ENCODE data around the gene PDE8B.

The PDE8B gene

DNA sequence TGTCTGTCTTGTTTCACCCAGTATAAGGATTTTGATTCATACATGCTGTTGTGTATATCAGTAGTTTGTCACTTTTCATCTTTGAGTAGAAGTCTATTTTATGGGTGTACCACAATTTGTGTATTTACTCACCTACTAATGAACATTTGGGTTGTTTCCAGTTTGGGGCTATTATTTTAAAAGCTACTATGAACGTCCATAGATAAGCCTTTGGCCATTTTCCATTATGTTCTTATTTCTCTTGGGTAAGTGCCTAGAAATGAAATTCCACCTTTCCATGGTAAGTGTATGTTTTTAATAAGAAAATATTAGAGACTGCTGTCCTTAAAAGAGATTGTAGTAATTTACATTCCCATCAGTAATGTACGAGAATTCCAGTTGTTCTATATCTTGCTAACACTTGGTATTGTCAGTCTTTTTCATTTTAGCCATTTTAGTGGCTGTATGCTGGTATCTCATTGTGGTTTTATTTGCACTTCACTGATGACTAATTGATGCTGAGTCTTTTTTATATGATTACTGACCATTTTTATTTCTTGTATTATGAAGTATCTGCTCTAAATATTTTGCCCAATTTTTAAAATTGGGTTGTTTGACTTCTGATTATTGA is 17.9 kb upstream of the PDE8B start:
- DNase-seq, result no peak

DNA sequence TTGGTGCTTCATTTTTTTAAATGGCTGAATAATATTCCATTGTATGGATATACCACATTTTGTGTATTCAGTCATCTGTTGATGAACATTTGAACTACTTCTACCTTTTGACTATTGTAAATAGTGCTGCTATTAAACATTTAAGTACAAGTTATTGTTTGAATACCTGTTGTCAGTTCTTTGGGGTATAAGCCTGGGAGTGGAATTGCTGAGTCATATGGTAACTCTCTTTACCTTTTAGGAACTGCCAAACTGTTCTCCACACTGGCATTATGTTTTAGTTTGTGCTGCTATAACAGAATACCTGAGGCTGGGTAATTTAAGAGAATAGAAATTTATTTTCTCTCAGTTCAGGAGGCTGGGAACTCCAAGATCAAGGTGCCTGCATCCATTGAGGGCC is 15.7 kb upstream of the PDE8B start:
- no peak for DNase-seq

DNA sequence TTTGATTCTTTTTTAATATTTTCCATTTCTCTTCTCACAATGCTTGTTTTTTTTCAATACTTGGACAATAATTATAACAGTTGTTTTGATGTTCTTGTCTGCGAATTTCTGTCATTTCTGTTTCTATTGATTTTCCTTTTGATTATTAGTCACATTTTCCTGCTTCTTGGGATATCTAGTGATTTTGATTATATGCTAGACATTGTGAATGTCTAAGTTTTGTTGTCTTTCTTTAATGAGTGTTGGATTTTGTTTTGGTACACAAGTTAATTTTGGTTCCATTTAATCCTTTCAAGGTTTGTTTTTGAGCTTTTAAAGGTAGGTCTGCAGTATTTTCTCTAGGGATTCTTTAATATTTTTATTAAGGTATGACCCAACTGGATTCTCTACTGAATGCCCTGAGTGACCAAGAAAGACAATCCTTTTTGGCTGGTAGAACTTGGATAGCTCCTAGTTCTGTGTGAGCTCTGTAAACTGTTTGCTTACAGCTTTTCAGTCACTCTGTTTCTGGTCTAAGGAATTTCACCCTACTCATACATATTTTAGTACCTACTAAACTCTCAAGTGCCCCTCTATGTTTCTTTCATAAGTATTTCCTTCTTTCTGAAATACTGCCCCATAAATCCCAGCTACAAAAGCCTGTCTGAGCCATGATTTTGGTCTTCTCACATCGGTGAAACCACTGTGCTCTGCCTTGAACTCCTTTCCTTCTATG is 12.5 kb upstream of the PDE8B start:
- no peak for DNase-seq

DNA sequence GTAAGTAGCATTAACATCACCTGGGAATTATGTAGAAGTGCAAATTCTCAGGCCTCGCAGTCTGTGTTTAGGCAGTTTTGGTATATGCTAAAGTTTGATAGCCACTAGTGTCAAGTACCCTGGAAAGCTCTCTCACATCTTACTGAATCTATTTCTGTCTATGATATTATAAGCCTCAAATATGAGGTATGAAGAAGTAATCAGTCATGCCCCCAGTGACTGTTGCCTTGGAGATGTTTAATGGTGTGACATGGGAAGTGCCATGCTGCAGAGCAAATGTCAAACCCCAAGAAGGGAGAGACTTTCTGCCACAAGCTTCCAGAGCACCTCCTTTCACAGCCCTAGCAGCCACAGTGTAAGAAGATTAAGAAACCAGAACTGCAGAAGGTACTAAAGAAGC is 9.8 kb upstream of the PDE8B start:
- no peak for DNase-seq

DNA sequence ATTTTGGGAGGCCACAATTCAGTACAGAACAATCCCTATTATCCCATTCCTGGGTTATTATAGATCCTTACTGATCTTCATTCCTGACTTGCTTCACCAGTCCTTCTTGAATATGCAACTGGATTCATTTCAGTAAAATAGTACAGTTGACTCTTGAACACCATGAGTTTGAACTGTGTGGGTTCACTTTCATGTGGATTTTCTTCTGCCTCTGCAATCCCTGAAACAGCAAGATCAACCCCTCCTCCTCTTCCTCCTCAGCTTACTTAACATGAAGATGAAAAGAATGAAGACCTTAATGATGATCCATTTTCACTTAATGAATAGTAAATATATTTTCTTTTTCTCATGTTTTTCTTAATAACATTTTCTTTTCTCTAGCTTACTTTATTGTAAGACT is 8.3 kb upstream of the PDE8B start:
- no peak for DNase-seq

DNA sequence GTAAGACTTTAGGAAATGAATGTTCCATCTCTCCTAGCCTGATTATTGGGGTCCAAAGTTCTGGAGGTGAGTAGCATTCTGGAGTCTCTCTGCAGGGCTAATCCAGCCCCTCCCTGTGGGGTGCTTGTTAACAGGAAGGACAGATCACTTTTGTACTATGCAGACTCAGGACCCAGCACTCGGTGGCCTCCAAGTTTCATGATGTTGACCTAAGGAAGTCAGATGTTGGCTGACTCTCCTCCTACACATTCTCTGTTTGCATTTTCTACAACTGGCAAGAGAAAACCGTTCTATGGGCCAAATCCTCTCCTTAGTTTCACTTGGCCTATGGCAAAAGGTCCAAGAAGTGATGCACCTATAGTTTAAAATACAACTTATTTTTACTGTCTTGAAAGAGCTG is 5.5 kb upstream of the PDE8B start:
- no peak for DNase-seq

DNA sequence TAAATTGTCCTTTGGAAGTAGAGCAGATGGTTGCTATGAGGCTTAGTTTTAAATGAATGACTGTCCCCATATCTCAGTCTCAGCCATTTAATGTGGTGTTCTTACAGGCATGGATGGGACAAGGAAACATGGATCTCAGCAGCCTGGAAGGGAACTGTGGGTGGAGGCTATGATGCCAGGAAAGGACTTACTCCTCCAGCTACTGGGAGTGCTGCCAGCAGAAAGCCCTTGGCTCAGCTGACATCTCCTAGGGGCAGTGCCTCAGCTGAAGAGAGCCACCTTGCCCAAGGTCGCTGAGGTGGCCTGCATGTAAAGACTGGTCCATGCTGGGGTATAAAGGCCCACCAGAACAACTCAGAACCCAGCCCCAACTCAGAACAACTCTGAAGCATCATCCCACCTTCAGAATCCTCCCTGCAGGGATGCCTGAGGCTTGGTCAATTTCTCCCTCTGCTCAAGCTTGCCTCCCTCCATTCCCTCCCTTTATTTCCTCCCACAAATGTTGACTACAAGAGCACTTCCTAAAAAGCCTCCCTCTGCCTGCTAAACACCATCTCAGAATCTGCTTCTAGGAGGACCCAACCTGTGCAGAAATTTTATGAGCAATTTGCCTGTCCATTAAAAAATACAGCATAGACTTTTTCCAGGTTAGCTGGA is 1.8 kb upstream of the PDE8B start:
- DNase-seq, result no peak

DNA sequence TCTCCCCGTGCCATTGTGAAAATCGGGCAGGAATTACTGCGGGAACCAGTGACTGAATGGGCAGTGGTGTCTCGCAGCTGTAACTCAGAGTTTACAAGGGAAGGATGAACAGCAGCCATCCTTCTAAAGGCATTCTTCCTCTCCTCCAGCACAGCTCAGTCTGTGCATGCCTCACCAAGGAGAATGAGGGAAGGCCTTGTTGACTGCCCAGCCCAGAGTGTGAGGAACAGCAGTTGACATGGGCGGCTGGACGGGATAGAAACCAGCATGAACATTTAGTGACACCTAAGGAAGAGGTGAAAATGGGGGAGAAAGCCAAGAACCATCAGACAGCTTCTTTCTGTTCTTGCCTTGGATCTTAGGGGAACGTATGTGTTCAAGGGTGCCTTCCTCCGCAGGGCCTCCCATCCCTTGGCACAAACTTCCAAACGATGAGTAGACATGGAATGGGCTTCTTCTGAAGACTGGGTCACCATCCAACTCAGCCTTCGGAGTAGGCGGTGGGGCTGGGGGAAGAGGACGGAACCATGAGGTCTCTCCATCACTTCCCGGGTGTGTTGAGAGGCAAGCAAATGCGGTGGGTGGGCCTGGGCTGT is 887 bp upstream of the PDE8B start:
- DNase-seq, result no peak

DNA sequence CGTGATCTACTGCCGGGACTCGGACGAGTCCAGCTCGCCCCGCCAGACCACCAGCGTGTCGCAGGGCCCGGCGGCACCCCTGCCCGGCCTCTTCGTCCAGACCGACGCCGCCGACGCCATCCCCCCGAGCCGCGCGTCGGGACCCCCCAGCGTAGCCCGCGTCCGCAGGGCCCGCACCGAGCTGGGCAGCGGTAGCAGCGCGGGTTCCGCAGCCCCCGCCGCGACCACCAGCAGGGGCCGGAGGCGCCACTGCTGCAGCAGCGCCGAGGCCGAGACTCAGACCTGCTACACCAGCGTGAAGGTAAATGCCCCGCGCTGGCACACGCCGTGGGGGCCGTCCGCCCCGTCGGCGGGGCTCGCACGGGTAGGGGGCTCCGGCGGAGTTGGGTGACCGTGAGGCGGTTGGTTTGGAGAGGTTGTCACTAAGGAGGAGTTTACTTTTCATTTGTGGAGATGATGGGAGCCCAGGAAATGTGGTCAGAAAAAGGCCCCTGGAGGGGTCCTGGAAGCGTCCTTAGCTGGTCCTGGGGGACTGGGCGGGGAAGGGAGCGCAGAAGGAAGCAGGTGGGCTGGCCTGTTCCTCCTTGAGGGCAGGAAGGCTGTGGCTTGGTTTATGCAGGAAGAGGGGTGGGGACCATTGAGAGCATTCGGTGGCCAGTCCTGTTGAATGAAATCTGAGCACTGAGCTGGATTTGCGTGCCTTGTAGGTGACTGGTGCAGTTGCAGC is 647 bp downstream of the PDE8B start:
- no peak for DNase-seq

DNA sequence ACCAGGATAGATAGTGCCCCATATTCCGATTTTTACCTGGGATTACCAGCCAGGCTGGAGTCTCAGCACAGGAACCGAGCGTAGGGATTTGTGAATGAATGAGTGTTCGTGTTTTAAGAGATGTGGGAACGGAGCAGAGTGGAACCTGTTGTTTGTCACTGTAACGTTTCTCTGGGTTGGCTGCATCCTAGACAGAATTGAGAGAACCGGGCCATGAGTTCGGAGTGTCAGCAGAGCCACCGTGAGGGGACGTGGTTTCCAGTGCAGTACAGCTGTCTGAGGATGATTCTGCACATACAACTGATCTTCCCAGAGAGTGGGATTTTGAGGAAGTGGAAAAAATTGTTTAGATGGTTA is 1.2 kb downstream of the PDE8B start:
- no peak for DNase-seq

DNA sequence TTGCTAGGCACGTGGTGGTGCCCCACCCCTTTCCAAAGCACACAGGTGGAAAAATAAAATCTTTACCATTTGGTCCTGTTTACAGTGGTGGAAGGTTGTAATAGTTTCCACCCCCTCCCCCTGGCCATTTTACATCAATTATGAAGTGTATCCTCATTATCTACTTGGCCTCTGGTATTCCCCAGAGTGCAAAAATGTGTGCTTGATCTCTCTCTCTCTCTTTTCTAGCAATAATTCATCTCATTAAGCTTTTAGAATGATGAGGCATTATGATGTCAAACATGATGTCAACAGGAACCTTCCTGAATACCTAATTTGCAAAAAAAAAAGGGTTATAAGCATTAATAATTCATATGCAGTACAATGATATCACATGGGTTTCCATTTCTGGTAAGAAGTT is 3.1 kb downstream of the PDE8B start:
- DNase-seq, result no peak

DNA sequence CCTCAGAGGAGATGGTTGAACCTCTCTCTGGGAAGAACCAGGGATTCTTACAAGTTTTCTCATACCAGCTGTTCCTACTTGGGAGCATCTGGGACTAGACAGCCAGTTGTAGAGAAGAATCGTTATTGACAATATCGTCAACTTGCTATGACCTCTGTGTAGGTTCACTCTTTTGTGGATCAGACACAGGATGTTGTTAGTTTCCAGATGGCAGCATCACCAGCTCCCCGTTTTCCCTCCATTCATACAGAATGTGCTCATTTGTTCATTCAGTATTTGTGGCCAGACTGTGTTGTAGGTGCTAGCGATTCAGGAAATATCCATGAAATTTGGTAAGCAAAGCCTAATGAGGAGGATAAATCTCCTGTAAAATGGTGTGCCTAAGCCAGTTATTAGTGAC is 3.7 kb downstream of the PDE8B start:
- no peak for DNase-seq

DNA sequence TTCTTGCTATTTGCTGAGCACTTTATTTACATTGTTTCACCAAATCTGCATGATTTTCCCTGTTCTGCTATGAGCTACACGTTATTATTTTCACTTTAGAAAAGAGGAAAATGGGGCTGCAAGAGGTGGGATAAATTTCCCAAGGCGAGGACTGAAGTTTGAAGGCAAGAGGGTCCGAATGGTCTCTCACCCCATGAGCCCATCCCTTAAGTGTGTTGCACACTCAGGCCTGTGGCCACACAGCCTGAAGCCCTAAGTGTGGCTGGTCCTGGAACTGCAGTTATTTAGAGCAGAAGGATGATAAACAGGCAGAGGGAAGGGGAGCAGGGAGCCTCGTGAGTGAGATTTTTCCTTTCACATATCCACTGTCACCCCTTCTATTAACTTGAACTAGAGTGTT is 7.8 kb downstream of the PDE8B start:
- DNase-seq, result no peak

DNA sequence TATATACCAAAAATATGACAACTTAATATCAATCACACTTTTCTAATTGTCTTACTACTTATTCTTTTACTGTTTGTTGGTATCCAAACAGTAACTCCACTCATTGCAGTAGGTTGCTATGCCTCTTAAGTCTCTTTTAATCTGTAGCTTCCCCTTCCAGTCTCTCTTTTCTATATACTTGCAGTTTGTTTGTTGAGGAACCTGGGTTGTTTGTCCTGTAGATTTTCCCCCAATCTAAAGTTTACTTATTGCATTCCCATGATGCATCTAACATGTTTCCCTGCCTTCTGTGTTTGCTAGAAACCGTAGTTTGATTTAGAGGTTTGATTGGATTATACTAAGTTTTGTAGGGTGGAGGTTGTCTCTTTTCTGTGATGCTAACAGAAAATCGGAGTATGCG is 10.6 kb downstream of the PDE8B start:
- DNase-seq, result no peak

DNA sequence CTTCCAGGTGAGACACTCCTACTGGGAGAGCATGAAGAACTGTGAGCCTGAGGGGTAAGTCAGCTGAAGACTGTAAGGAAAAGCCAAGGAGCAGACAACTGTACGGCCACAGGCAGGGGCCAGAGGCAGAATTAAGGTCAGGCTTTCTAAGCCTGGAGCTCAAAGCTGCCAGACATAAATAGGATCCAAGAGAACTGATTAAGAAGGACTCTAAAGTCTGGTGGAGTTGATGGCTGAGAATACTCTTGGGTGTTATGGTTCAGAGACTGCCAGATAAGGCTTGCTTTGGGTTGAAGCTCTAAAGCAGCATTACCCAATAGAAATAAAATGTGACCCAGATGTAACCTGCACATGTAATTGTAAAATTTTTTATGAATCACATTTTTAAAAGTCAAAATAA is 12.2 kb downstream of the PDE8B start:
- DNase-seq, result no peak

DNA sequence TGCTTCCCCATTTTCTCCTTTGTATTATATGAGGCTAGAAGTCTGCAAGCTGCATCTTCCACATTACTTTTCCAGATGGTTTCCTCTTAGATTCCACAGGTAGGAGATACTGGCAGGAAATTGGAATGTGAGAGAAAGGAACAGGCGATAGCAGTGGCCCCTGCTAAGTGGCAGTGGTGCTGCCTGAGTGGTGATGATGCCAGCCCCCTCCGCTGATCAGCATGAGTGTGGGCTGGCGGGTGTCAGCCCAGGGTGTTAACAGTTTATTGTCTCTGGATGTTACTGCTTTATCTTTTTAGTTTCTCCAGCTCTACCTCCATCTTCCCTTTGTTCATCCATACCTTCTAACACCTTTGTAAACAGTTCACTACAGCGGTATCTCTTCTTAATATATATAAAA is 13.2 kb downstream of the PDE8B start:
- no peak for DNase-seq

DNA sequence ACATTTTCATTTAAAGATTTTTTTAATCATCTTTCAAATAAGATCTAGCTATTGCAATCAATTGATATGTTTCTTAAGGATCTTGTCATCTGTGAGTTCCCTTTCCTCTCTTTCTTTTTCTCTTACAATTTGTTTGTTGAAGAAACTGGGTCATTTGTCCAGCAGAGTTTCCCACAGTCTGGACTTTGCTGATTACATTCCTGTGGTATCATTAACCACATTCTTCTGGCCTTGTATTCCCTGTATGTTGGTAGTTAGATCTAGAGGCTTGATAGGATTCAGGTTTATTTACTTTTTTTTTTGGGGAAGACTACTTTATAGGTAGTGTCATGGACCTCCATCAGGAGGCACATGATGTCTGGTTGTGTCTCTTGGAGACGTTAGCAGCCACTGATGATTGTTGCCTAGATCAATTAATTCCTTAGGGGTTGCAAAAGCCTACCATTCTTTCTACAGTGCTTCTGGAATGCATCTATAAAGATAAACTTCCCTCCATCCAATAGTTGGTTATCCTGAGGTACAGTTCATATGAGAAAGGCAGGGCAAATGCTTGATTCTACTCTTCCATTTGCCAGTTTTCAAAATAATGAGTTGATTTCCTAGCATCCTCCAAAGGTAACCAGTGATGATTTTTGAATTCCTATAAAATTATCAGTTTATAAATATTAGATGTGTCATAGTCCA is 14.3 kb downstream of the PDE8B start:
- no peak for DNase-seq

DNA sequence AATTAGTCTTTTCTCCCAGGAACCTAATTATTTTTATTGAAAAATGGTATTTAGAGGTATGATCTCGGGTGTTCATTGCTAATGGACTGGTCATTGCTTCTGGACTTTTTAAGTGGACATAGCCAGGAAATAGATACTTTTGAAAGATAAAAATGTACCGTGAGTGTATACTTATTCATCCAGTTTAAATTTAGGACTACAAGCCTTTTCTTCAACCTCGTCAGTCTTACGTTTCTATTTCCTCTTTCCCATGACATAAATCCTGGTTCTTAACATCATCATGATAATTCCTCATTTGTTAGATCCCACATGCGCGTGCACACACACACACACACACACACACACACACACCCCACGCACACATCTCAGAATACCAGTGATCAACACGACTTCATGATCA is 15.1 kb downstream of the PDE8B start:
- DNase-seq, result no peak

DNA sequence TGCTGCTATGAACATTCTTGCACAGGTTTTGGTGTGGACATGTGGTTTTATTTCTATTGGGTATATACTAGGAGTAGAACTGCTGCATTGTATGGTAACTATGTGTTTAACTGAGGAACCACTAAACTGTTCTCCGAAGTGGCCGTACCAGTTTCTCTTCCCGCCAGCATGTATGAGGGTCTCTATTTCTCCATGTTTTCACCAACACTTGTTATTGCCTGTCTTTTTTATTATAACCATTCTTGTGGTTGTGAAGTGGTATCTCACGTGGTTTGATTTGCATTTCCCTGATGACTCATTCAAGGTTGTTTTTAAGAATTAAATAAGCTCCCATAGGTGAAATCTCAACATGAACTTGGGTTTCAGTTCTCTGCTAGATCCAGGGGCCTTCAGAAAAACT is 19.4 kb downstream of the PDE8B start:
- no peak for DNase-seq

DNA sequence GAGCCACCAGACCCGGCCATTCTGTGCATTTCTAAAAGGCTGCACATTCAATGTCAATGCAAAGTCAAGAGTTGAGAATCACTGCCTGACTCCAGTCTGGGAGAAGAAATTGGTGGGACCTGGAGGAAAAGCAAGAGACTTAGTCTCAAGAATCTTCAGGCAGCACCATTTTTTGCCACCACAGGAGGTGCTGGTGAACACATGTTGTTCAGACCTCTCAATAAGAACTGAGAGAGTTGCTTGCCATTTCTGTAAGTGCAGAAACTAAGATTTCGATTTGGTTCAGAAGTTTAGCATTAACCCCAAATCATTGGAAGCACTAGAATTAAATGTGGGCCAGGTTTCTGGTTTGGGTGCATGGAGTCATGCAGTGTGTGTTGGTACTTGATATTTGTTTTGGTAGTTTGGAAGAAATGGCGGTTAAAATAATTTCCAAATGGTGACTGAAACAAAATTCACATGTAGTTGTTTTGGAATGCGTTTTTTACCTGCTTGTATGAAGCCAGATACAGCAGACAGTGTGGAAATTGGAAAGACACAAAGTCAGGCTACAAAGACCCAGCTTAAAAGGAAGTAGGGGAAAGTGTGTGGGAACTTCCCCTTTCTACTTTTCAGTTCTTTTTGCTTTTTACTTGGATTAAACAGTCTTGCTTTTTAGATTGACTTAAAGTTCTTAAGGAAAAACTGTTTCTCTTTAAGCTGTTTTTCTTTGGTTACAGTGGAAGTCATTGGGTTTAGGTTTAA is 20.4 kb downstream of the PDE8B start:
- no peak for DNase-seq

DNA sequence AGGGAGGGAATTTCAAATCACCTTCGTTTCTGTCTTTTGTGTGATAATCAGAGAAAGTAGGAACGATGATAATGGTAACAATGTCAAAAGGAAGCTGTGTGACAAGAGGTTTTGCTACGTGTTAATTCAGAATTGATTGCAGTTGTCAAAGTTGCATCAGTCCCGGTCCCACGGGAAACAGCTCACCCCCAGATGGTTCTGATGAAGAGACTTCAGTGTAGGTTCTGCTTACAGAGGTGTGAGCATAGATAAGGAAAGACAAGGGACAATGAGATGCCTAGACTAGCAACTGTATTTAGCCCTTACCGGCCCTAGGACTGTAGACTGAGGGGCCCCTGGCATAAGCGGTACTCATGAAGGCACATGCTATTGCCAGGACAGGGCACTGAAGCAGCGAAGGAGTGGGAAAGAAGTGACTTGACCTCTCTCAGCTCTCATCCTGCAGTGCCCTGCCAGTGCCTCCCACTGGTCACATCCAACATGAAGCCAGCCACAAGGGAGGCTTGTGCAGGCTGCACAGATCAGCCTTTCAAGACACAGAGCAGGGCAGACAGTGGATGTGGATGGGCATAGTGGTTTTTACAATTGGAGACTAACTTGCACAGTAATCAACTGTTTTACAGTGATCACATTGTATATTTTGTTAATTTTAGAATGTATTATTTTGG is 21.1 kb downstream of the PDE8B start:
- DNase-seq, result no peak

Measured in NCI-H1105 treated with DMSO at 0.1 percent for 48 hours (cell line).